Bronchial epithelial cell (primary cell): ENCODE data around the gene SRCIN1. TPM values are rescaled to one million over a fixed set of nuclear protein-coding genes. Genes with fewer than 3 reads are reported as not detected.

Source experiments
- DNase-seq: peaks from one replicate; pipeline ENCODE4 v3.0.0-alpha.2; 2010; ENCODE audit warnings: low read depth
- FAIRE-seq: peaks from 2 replicates; lab custom pipeline; 2011; peaks lifted over from hg19 to GRCh38; lab: Jason Lieb, UNC
- H3K27me3 ChIP-seq: 2 replicates; pipeline ENCODE4 v1.5.1; 2011; ENCODE audit warnings: low read length; ENCODE audit not compliant: control insufficient read depth, insufficient read depth
- H3K36me3 ChIP-seq: 2 replicates; pipeline ENCODE4 v1.5.1; 2011; ENCODE audit warnings: low read length; ENCODE audit not compliant: control insufficient read depth, insufficient read depth
- H3K4me3 ChIP-seq: 2 replicates; pipeline ENCODE4 v1.5.1; 2011; ENCODE audit warnings: mild to moderate bottlenecking, low read depth, low read length, control low read depth
- CTCF ChIP-seq: IDR thresholded peaks from 2 replicates; pipeline ENCODE4 v1.5.1; 2011; ENCODE audit warnings: mild to moderate bottlenecking, moderate library complexity, low read length, control low read depth, inconsistent platforms; ENCODE audit not compliant: insufficient read depth, severe bottlenecking
- total RNA-seq: library from RNA; depleted of rRNA; stranded (reverse); fragments of >200 nt; gene quantifications from 2 replicates; pipeline ENCODE4 v1.2.1, GENCODE V29; 2014

SRCIN1 gene
- total RNA-seq, 1 donor from 2014 or later: under 0.01 TPM

GRCh38 chr17:38554430-38555350 lies 51.1 kb downstream of the SRCIN1 start:
- H3K27me3 ChIP-seq: no peaks in the 10 kb centered on the region
- DNase-seq: peak; percentile 75
- no peak for TF ChIP-seq CTCF
- H3K4me3 ChIP-seq: no peak overlapping the region
- H3K36me3 ChIP-seq: no peaks in the 10 kb centered on the region
- FAIRE-seq: no peak

GRCh38 chr17:38552343-38552742 lies 53.4 kb downstream of the SRCIN1 start:
- FAIRE-seq: no peak
- no peak for DNase-seq
- H3K4me3 ChIP-seq: no peak overlapping the region
- H3K27me3 ChIP-seq: no peaks in the 10 kb centered on the region
- no peaks in the 10 kb centered on the region for H3K36me3 ChIP-seq
- TF ChIP-seq CTCF: no peak

- Histone ChIP-seq H3K27me3 (no peaks in the 10 kb centered on the region), H3K36me3 (no peaks in the 10 kb centered on the region), H3K4me3 (no peak overlapping the region)
- no peak for TF ChIP-seq CTCF
- DNase-seq (no peak), FAIRE-seq (no peak)
These were observed 54.6 kb downstream of the SRCIN1 start for GRCh38 chr17:38551121-38551520.

GRCh38 chr17:38550661-38551060 lies 55.1 kb downstream of the SRCIN1 start:
- TF ChIP-seq CTCF: no peak
- FAIRE-seq: no peak
- peak; percentile 90 for DNase-seq

GRCh38 chr17:38549285-38549684 lies 56.5 kb downstream of the SRCIN1 start:
- Histone ChIP-seq H3K4me3 (no peak overlapping the region), H3K27me3 (no peaks in the 10 kb centered on the region), H3K36me3 (no peaks in the 10 kb centered on the region)
- TF ChIP-seq CTCF: no peak
- DNase-seq: no peak
- FAIRE-seq: no peak

More at GRCh38 chr17:38550661-38551060, 55.1 kb downstream of the SRCIN1 start:
- no peak overlapping the region for H3K4me3 ChIP-seq
- H3K36me3 ChIP-seq: no peaks in the 10 kb centered on the region
- no peaks in the 10 kb centered on the region for H3K27me3 ChIP-seq
